ENCODE data around the gene ZFP57. TPM values are rescaled to one million over a fixed set of nuclear protein-coding genes. Genes with fewer than 3 reads are reported as not detected.
A peak's percentile ranks its signal among the peaks of the same experiment; 100 is the strongest.

The ZFP57 gene
- total and polyA plus RNA-seq, 2 experiments from 2014 or later, result 3.5 to 4.9 TPM

- H3K27ac ChIP-seq, result no peak overlapping the region
- no peak for TF ChIP-seq CTCF (IDR thresholded peaks at IDR 0.05; ENCODE audit: low read depth, low read length)
- H3K27me3 ChIP-seq, result no peaks in the 10 kb centered on the region
- H3K4me3 ChIP-seq, result no peak overlapping the region
- no peaks in the 10 kb centered on the region for H3K9me3 ChIP-seq (ENCODE audit: low read depth)
- no peaks in the 10 kb centered on the region for H3K36me3 ChIP-seq
- peaks cover 13% of the 10 kb centered on the region for H3K4me1 ChIP-seq (ENCODE audit: low read depth)
- peak in 1 of 2 donors; percentile 17 for DNase-seq (ENCODE audit: low read depth in 1 of 2, low spot score in 1 of 2)
Observed at GRCh38 chr6:29681811-29682210, 859 bp upstream of the ZFP57 start.

- no peak for DNase-seq (ENCODE audit: low read depth in 1 of 2, low spot score in 1 of 2)
- Histone ChIP-seq H3K4me1 (ENCODE audit: low read depth) (peaks cover 15% of the 10 kb centered on the region), H3K4me3 (no peak overlapping the region), H3K27ac (no peak overlapping the region), H3K36me3 (no peaks in the 10 kb centered on the region), H3K27me3 (no peaks in the 10 kb centered on the region), H3K9me3 (ENCODE audit: low read depth) (no peaks in the 10 kb centered on the region)
- TF ChIP-seq CTCF (IDR thresholded peaks at IDR 0.05; ENCODE audit: low read depth, low read length), result peak; percentile 13
Observed at GRCh38 chr6:29680416-29680815, 536 bp downstream of the ZFP57 start.

- Histone ChIP-seq H3K27me3 (no peaks in the 10 kb centered on the region), H3K36me3 (no peaks in the 10 kb centered on the region), H3K4me3 (no peak overlapping the region), H3K27ac (no peak overlapping the region), H3K9me3 (ENCODE audit: low read depth) (no peaks in the 10 kb centered on the region), H3K4me1 (ENCODE audit: low read depth) (peaks cover 15% of the 10 kb centered on the region)
- TF ChIP-seq CTCF (IDR thresholded peaks at IDR 0.05; ENCODE audit: low read depth, low read length), result no peak
- DNase-seq (ENCODE audit: low read depth in 1 of 2, low spot score in 1 of 2), result no peak
Observed at GRCh38 chr6:29679962-29680361, 990 bp downstream of the ZFP57 start.

- DNase-seq (ENCODE audit: low read depth in 1 of 2, low spot score in 1 of 2), result no peak
- H3K4me3 ChIP-seq, result no peak overlapping the region
- peaks cover 15% of the 10 kb centered on the region for H3K4me1 ChIP-seq (ENCODE audit: low read depth)
- H3K36me3 ChIP-seq, result no peaks in the 10 kb centered on the region
- TF ChIP-seq CTCF (IDR thresholded peaks at IDR 0.05; ENCODE audit: low read depth, low read length), result no peak
- H3K27ac ChIP-seq, result peak overlapping the region; percentile 98
- no peaks in the 10 kb centered on the region for H3K9me3 ChIP-seq (ENCODE audit: low read depth)
- no peaks in the 10 kb centered on the region for H3K27me3 ChIP-seq
Observed at GRCh38 chr6:29678114-29678513, 2.8 kb downstream of the ZFP57 start.

GRCh38 chr6:29676981-29677601 lies 3.9 kb downstream of the ZFP57 start:
- peak; percentile 49 to 65 for DNase-seq (ENCODE audit: low read depth in 1 of 2, low spot score in 1 of 2)
- Histone ChIP-seq H3K4me3 (no peak overlapping the region), H3K27me3 (no peaks in the 10 kb centered on the region), H3K36me3 (no peaks in the 10 kb centered on the region), H3K27ac (peak overlapping the region; percentile 98), H3K9me3 (ENCODE audit: low read depth) (no peaks in the 10 kb centered on the region), H3K4me1 (ENCODE audit: low read depth) (peaks cover 15% of the 10 kb centered on the region)
- TF ChIP-seq CTCF (IDR thresholded peaks at IDR 0.05; ENCODE audit: low read depth, low read length), result no peak
